CD4-positive, alpha-beta T cell (primary cell): Measurements from ENCODE around the gene KCND3. TPM values are rescaled to one million over a fixed set of nuclear protein-coding genes. Genes with fewer than 3 reads are reported as not detected.

Experiments
- ATAC-seq: fragments of 200-7000 bp; cut with Tn5 transposase; one replicate; pipeline ENCODE4 v1.10.0; 2022; ENCODE audit warnings: mild to moderate bottlenecking; ENCODE audit not compliant: poor library complexity
- CTCF ChIA-PET: fragments of 350-600 bp; sonication (Branson Sonifier 250); formaldehyde crosslinking; loops from one replicate; lab custom pipeline; 2021; ENCODE audit warnings: antibody characterized with exemption, inconsistent platforms; lab: Charles Lee
- POLR2A ChIA-PET: fragments of 350-600 bp; sonication (Branson Sonifier 250); formaldehyde crosslinking; loops from one replicate; lab custom pipeline; 2021; ENCODE audit warnings: antibody characterized with exemption, inconsistent platforms; lab: Charles Lee
- DNase-seq, 14 experiments: peaks; one replicate each; pipeline ENCODE4 v3.0.0-alpha.2; 2013 to 2020; ENCODE audit warnings: mixed read lengths in 2 of 14
- H3K27ac ChIP-seq, 2 donors: one replicate each; pipeline versions ENCODE4 v1.5.1 to v1.7.0; 2013; ENCODE audit warnings: low read length in 2 of 2, low read depth in 1 of 2, mild to moderate bottlenecking in 1 of 2
- H3K27me3 ChIP-seq, 2 experiments: 1 replicate in 1 of 2; 2 replicates in 1 of 2; pipeline versions ENCODE4 v1.6.1 to v1.7.0; 2013; ENCODE audit warnings: low read length in 2 of 2, control low read depth in 1 of 2, mild to moderate bottlenecking in 1 of 2, moderate library complexity in 1 of 2; ENCODE audit not compliant: insufficient read depth in 2 of 2, control insufficient read depth in 1 of 2
- H3K36me3 ChIP-seq: one replicate; pipeline ENCODE4 v1.6.1; 2013; ENCODE audit warnings: low read length, control low read depth; ENCODE audit not compliant: insufficient read depth
- H3K4me1 ChIP-seq: one replicate; pipeline ENCODE4 v1.6.1; 2013; ENCODE audit warnings: low read length, control low read depth; ENCODE audit not compliant: insufficient read depth
- H3K4me3 ChIP-seq: one replicate; pipeline ENCODE4 v1.5.1; 2013; ENCODE audit warnings: mild to moderate bottlenecking, low read length, moderate library complexity
- H3K9me3 ChIP-seq, 2 experiments: 1 replicate in 1 of 2; 2 replicates in 1 of 2; pipeline versions ENCODE4 v1.6.1 to v1.7.0; 2013; ENCODE audit warnings: low read length in 2 of 2, mild to moderate bottlenecking in 2 of 2, control low read depth in 1 of 2, moderate library complexity in 1 of 2; ENCODE audit not compliant: control insufficient read depth in 1 of 2, insufficient read depth in 1 of 2
- H3K27ac Mint-ChIP-seq: one replicate; pipeline ENCODE4 v1.8.0; 2020; ENCODE audit warnings: mixed read lengths
- H3K27me3 Mint-ChIP-seq: one replicate; pipeline ENCODE4 v1.8.0; 2021; ENCODE audit warnings: mixed read lengths
- H3K36me3 Mint-ChIP-seq: one replicate; pipeline ENCODE4 v1.8.0; 2021; ENCODE audit warnings: low read depth, mixed read lengths
- H3K4me1 Mint-ChIP-seq: one replicate; pipeline ENCODE4 v1.8.0; 2021; ENCODE audit warnings: low read depth, mixed read lengths
- H3K4me3 Mint-ChIP-seq: one replicate; pipeline ENCODE4 v1.8.0; 2020; ENCODE audit warnings: mild to moderate bottlenecking, mixed read lengths
- H3K9me3 Mint-ChIP-seq: one replicate; pipeline ENCODE4 v1.8.0; 2020; ENCODE audit warnings: mixed read lengths
- CTCF ChIP-seq: fragments of 200-600 bp; IDR thresholded peaks from one replicate; pipeline ENCODE4 v1.8.0; 2022; ENCODE audit warnings: antibody characterized with exemption, mild to moderate bottlenecking
- intact Hi-C, 2 experiments: fragments of 100-400 bp; cut with DNase I in 1 of 2; cut with micrococcal nuclease in 1 of 2; formaldehyde crosslinking; loops; one replicate each; pipeline versions ENCODE4 v1.15.1 to v1.9.0; 2023 to 2025; cut with DNase I, micrococcal nuclease
- total RNA-seq, 174 experiments: library from RNA in 2 of 174; stranded (reverse) in 2 of 174; gene quantifications; one replicate each; pipeline ENCODE4 v1.2.3 and lab custom pipeline; 2021 to 2026

The KCND3 gene
- total RNA-seq, 2 experiments from 2014 or later, result 0.05 TPM; not detected in 1

GRCh38 chr1:111762332-111762731 is 227.1 kb downstream of the KCND3 start:
- no peak overlapping the region for H3K4me3 ChIP-seq
- peaks cover 85% of the 10 kb centered on the region for H3K36me3 ChIP-seq
- H3K27ac ChIP-seq, result no peak overlapping the region
- ChIA-PET POLR2A (no interaction called here), CTCF (interaction anchor here (1.2 kb wide), 1 partner anchor 48 kb away, joined by 4 read pairs; no protein-coding TSS in a partner anchor)
- H3K27me3 Mint-ChIP-seq, result no peaks in the 10 kb centered on the region
- H3K27me3 ChIP-seq, result no peaks in the 10 kb centered on the region
- peaks cover 95% of the 10 kb centered on the region for H3K36me3 Mint-ChIP-seq
- no peak overlapping the region for H3K4me3 Mint-ChIP-seq
- H3K9me3 ChIP-seq, result no peaks in the 10 kb centered on the region
- H3K4me1 Mint-ChIP-seq, result peaks cover 21% of the 10 kb centered on the region
- no peak for DNase-seq
- peaks cover 3% of the 10 kb centered on the region for H3K4me1 ChIP-seq
- no peak for TF ChIP-seq CTCF
- no peak for ATAC-seq
- intact Hi-C loops, result loop anchor here in 1 of 2 experiments (10.0 kb wide), 1 partner anchor 288 kb away; the partner anchor contains the start of gene C1orf162
- no peak overlapping the region for H3K27ac Mint-ChIP-seq
- H3K9me3 Mint-ChIP-seq, result no peaks in the 10 kb centered on the region

- Histone ChIP-seq H3K4me1 (peaks cover 8% of the 10 kb centered on the region), H3K27ac (no peak overlapping the region), H3K9me3 (no peaks in the 10 kb centered on the region), H3K4me3 (no peak overlapping the region), H3K36me3 (peaks cover 81% of the 10 kb centered on the region), H3K27me3 (no peaks in the 10 kb centered on the region)
- no peak for TF ChIP-seq CTCF
- intact Hi-C loops, result loop anchor here in 1 of 2 experiments (10.0 kb wide), 1 partner anchor 287 kb away; the partner anchor contains the start of gene C1orf162
- ChIA-PET CTCF (interaction anchor here (1.2 to 1.3 kb wide), 2 partner anchors 8 to 47 kb away, joined by 4 to 5 read pairs; no protein-coding TSS in a partner anchor), POLR2A (no interaction called here)
- no peak for ATAC-seq
- peaks cover 27% of the 10 kb centered on the region for H3K4me1 Mint-ChIP-seq
- H3K27ac Mint-ChIP-seq, result no peak overlapping the region
- no peak for DNase-seq
- peaks cover 95% of the 10 kb centered on the region for H3K36me3 Mint-ChIP-seq
- H3K27me3 Mint-ChIP-seq, result no peaks in the 10 kb centered on the region
- no peaks in the 10 kb centered on the region for H3K9me3 Mint-ChIP-seq
- no peak overlapping the region for H3K4me3 Mint-ChIP-seq
These were observed 227.8 kb downstream of the KCND3 start for GRCh38 chr1:111761717-111762116.

GRCh38 chr1:111758373-111758772 is 231.1 kb downstream of the KCND3 start:
- DNase-seq (no peak), ATAC-seq (no peak)
- H3K27ac ChIP-seq, result no peak overlapping the region
- CTCF ChIA-PET, result no interaction called here
- Mint-ChIP-seq H3K27me3 (no peaks in the 10 kb centered on the region), H3K27ac (peak overlapping the region; percentile 60), H3K36me3 (peaks cover 79% of the 10 kb centered on the region), H3K4me1 (peaks cover 45% of the 10 kb centered on the region), H3K4me3 (peak overlapping the region; percentile 65), H3K9me3 (no peaks in the 10 kb centered on the region)
- no peak for TF ChIP-seq CTCF
- H3K4me1 ChIP-seq, result peaks cover 24% of the 10 kb centered on the region
- H3K27me3 ChIP-seq, result no peaks in the 10 kb centered on the region
- intact Hi-C loops, result loop anchor here (5.0 kb wide), 2 partner anchors 311 to 561 kb away; partner anchors contain the start of genes ATP5PB (in 1 of the 2) and WDR77 (in 1 of the 2)
- POLR2A ChIA-PET, result no interaction called here
- H3K4me3 ChIP-seq, result no peak overlapping the region
- no peaks in the 10 kb centered on the region for H3K9me3 ChIP-seq
- peaks cover 50% of the 10 kb centered on the region for H3K36me3 ChIP-seq
